SK-N-MC (cell line): Measurements from ENCODE around the gene CREB3L4.

Experiments used
- DNase-seq: peaks from one replicate; pipeline ENCODE4 v3.0.0-alpha.2; 2011; ENCODE audit warnings: low read depth, low spot score
- H3K27ac ChIP-seq: fragments of 200-600 bp; sonication (generic); 2 replicates; pipeline ENCODE4 v1.5.1; 2016; ENCODE audit warnings: mixed run types
- H3K36me3 ChIP-seq: fragments of 200-600 bp; sonication (generic); 2 replicates; pipeline ENCODE4 v1.6.1; 2017; ENCODE audit warnings: antibody characterized with exemption, low read length, mixed read lengths; ENCODE audit not compliant: insufficient read depth
- H3K4me3 ChIP-seq: fragments of 200-600 bp; sonication (generic); 2 replicates; pipeline ENCODE4 v1.5.1; 2016
- H3K9ac ChIP-seq: fragments of 200-600 bp; sonication (generic); 2 replicates; pipeline ENCODE4 v1.8.0; 2017; ENCODE audit warnings: mixed run types, mixed read lengths; ENCODE audit not compliant: insufficient read length
- H3K9me3 ChIP-seq: fragments of 200-600 bp; sonication (generic); 2 replicates; pipeline ENCODE4 v1.6.1; 2017; ENCODE audit warnings: low read depth, mild to moderate bottlenecking, antibody characterized with exemption, low read length, moderate library complexity, mixed read lengths
- EZH2 ChIP-seq: fragments of 200-600 bp; sonication (generic); IDR thresholded peaks from one replicate; pipeline ENCODE4 v1.6.1; 2017; ENCODE audit warnings: antibody characterized with exemption
- FOXP2 ChIP-seq: optimal IDR thresholded peaks from 2 replicates; pipeline ENCODE3; 2011; ENCODE audit warnings: mild to moderate bottlenecking, moderate library complexity; ENCODE audit not compliant: insufficient read depth; ENCODE audit errors: extremely low read length, control extremely low read depth
- POLR2AphosphoS5 ChIP-seq: IDR thresholded peaks from 2 replicates; pipeline ENCODE4 v1.6.1; 2012; ENCODE audit warnings: mild to moderate bottlenecking, low read depth, low read length, borderline replicate concordance

CREB3L4 gene

DNA sequence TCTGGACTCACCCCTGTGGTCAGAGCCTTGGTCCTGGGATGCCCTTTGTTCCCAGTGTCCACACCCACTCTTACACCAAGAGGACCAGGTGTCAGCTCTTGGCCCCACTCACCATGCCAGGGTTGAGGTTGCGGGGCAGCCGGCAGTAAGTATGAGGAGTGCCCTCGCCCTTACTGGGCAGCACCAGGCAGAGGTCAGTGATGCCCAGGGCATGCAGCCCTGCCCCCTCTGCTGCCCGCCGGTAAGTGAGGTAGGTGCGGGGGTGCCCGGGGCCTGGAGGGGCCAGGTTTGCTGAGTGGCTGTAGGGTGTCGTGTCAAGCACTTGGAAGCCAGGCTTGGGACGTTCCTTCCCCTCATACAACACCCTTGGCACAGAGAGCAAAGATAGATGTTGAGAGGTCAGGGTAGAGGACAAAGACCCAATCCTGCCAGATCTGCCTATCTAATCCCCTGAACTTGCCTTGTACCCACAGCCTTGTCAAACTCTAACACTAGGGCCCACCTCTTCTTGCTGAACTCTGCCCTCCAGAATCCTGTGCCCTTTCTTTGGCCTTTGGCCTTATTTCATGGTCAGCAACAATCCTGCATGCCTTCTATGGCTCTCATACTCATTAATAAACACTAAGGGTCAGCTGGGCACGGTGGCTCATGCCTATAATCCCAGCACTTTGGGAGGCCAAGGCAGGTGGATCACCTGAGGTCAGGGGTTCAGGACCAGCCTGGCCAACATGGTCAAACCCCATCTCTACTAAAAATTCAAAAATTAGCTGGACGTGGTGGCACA, 24.7 kb upstream of the CREB3L4 start:
- DNase-seq = no peak
- H3K4me3 ChIP-seq = no peak overlapping the region
- H3K36me3 ChIP-seq = no peaks in the 10 kb centered on the region; the same call in 1 of the 2 replicates
- no peak overlapping the region for H3K9ac ChIP-seq
- no peak overlapping the region for H3K27ac ChIP-seq
- H3K9me3 ChIP-seq = no peaks in the 10 kb centered on the region
- TF ChIP-seq POLR2AphosphoS5 (no peak), EZH2 (no peak), FOXP2 (no peak)

DNA sequence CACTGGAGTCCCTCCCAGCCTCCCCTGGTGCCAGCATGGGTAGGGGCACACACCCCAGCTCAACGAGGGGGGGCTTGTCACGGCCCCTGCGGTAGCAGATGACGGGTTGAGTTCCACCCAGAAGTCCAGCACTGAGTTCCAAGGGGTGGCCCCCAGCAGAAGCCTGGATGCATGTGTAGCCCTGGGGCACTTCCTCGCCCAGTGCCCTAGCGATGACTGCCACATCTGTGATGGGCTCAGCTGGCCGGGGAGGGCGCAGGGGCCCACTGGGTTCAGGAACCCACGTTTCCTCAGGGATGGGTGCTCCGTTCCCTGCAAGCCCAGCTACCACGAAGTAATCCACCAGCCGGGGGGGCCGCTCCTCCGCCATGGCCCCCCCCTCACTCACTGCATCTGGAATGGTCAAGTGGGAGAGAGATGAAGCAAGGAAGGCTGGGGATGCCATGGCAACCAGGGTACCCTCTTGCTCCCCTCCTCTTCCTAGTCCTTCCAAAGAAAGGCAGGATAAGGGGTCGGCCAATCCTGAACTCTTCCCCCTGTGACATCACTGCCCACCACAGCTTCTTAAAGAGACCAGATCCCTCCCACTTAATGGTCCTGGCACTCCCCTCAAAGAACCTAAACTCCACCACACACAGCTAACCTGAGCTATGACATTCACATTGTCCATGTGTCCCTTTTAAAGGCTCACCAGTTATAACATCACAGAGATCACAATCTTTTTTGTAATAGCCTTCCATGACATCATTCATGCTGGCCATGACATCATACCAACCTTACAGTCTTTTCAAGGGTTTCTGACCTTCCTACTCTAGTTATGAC, 23.5 kb upstream of the CREB3L4 start:
- Histone ChIP-seq H3K4me3 (peak overlapping the region; percentile 92; the same call in 1 of the 2 replicates), H3K27ac (peak overlapping the region; percentile 63), H3K9me3 (no peaks in the 10 kb centered on the region), H3K9ac (no peak overlapping the region), H3K36me3 (no peaks in the 10 kb centered on the region)
- DNase-seq = no peak
- no peak for TF ChIP-seq FOXP2
- TF ChIP-seq POLR2AphosphoS5 = no peak
- no peak for TF ChIP-seq EZH2

DNA sequence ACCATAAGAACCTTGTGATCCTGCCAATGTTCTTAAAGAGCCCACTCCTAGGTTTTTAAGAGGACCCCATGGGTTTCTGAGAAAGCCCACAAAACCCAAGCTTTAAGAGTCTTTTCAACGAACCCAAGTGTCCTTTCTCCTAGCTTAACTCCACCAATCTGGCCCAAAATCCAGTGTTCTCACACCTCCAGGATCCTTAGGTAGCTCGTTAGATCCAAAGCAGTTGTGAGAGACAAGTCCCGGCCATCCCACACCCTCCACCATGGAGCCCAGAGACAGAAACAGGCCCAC, 22.9 kb upstream of the CREB3L4 start:
- H3K36me3 ChIP-seq = no peaks in the 10 kb centered on the region; the same call in 1 of the 2 replicates
- H3K9me3 ChIP-seq = no peaks in the 10 kb centered on the region
- no peak for TF ChIP-seq POLR2AphosphoS5
- no peak for TF ChIP-seq FOXP2
- TF ChIP-seq EZH2 = no peak
- H3K9ac ChIP-seq = no peak overlapping the region
- no peak for DNase-seq
- H3K27ac ChIP-seq = peak overlapping the region; percentile 63
- H3K4me3 ChIP-seq = peak overlapping the region; percentile 92

DNA sequence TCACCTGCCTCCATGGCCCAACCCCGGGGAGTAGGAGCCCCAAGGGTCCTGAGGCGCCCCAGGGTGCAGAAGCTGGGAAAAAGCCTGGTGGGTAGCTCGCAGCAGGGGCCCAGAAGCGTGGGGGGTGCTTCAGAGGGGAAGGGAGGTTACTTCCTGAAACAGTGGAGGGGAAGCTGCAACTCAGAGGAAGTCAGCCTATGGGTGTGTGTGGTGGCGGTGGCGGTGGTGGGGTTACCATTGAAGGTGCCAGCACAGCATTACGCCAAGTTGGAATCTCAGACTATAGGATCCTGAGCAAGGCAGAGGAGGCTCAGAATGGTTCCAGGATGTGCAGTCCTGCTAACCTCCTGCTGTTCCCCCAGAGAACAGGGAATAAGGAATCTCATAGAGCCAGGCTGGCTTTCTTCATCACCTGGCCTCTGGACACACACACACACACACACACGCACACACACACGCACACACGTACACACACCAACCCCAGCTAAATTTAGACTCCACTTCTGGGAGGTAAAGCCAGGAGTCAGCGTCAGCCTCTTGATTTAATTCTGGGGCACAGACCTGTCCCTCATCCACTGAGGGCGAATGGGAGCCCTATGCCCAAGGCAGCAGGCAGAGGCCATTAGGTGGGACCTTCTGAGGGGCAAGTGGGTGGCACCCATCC, 22.4 kb upstream of the CREB3L4 start:
- Histone ChIP-seq H3K27ac (peak overlapping the region; percentile 63), H3K4me3 (peak overlapping the region; percentile 92), H3K36me3 (peaks cover 4% of the 10 kb centered on the region; the same call in 1 of the 2 replicates), H3K9me3 (no peaks in the 10 kb centered on the region), H3K9ac (peak overlapping the region; percentile 84)
- no peak for DNase-seq
- no peak for TF ChIP-seq FOXP2
- TF ChIP-seq POLR2AphosphoS5 = no peak; the same call in 1 of the 2 replicates
- no peak for TF ChIP-seq EZH2

DNA sequence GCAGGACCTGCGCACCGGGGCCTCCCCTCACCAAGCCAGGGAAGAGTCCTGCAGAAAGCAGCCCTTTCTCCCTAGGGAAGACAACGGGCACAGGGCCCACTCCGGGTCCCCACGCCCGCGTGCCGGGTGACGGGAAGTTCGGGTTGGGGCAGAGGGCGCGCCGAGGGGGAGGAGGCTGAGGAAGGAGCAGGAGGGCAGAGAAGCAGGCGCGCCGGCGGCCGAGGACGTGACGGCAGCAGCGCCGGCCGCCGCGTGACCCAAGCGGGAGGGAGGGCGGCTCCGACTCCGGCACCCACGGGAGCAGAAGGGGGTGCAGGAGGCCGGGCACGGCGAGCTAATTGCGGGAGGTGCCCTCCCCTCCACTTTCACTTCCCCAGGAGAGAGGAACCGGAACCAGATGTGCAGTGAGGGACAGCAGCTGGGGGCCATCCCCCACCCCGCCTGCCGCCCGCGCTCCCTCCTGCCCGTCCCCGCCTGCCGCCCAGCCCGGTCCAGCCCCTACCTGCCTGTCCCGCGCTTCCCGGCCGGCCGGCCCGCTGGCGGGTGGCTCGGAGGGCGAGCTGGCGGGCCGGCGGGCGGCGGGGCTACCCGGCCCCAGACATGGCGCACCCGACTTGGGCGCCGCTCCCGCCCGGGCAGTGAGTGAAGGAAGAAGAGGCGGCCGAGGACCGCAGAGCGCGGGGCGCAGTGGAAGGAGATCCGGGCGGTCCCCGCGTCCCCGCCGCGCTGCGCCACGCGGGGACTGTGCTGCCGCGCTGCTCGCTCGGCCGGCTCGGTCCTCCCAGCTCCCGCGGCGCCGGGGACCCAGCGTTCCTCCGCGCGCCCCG, 21.7 kb upstream of the CREB3L4 start:
- Histone ChIP-seq H3K4me3 (peak overlapping the region; percentile 92), H3K36me3 (peaks cover 4% of the 10 kb centered on the region; the same call in 1 of the 2 replicates), H3K9me3 (no peaks in the 10 kb centered on the region), H3K9ac (peak overlapping the region; percentile 84), H3K27ac (peak overlapping the region; percentile 50; the same call in 1 of the 2 replicates)
- TF ChIP-seq EZH2 = no peak
- no peak for TF ChIP-seq FOXP2
- TF ChIP-seq POLR2AphosphoS5 = no peak
- DNase-seq = no peak

DNA sequence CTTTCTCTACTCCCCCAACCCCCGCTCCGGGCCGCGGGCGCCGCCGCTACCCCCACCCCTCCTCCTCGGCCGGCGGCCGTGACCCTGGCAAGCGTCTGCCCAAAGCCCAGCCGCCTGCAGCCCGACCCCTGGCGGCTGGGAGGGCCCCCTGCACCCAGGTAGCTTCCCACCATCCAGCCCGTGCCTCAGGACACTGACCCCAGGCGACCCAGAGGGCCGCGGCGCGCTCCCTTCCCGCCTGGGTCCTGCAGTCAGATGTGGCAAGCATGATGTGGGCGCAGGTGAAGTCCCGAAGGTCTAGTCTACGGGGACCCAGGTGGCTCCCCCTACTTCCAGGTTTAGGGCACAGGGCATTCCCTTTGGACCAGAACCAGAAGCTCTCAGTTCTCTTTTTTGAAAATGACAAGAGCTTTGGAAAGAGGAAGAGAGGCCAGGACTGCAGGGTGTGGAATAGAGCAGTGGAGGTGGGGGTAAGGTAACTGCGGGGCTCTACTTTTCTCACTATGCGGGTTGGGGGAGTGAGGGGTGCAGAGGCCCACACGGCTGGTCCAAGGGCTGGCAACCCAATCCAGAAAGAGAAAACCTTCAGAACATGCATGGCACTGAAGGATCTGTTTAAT, 21.0 kb upstream of the CREB3L4 start, which contains the start of gene DENND4B:
Gene DENND4B, minus strand, starts transcription at position 97 of the 620 bp plus-strand sequence. CDS start 2,344 bp downstream, outside the sequence.
- H3K27ac ChIP-seq = peak within 1 kb of the TSS; percentile 50; the same call in 1 of the 2 replicates
- TF ChIP-seq EZH2 (no peak), POLR2AphosphoS5 (peak; percentile 8; the same call in 1 of the 2 replicates)
- H3K4me3 ChIP-seq = peak within 1 kb of the TSS; percentile 92
- peak within 1 kb of the TSS; percentile 84 for H3K9ac ChIP-seq
- peaks cover 8% of the 10 kb centered on the region; the same call in 1 of the 2 replicates for H3K36me3 ChIP-seq
- no peaks in the 10 kb centered on the region for H3K9me3 ChIP-seq
- DNase-seq = no peak

DNA sequence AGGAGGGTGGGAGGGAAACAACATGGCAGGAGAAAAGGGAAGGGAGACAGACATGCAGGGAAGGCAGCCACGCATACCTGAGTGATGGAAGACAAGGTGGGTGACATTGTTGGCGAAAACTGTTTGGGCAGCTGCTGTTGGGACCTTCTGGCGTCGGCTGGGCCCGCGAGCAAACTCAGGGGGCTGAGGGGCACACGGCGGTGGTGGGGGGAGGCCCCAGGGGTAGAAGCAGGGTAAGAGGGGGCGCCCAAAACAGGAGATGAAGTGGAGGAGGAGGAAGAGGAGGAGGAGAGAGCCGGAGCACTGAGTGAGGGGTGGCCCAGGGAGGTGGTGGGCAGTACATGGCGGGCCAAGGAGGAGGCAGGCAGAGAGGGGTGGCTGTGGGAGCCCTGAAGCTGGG, 16.5 kb upstream of the CREB3L4 start:
- Histone ChIP-seq H3K36me3 (peaks cover 18% of the 10 kb centered on the region; the same call in 1 of the 2 replicates), H3K4me3 (no peak overlapping the region), H3K27ac (no peak overlapping the region), H3K9ac (no peak overlapping the region), H3K9me3 (no peaks in the 10 kb centered on the region)
- no peak for DNase-seq
- no peak for TF ChIP-seq POLR2AphosphoS5
- no peak for TF ChIP-seq EZH2
- TF ChIP-seq FOXP2 = no peak
